Measurements from ENCODE around the gene ALDOB. TPM values are rescaled to one million over a fixed set of nuclear protein-coding genes. Genes with fewer than 3 reads are reported as not detected.

Gene ALDOB
- total RNA-seq, 2 donors from 2014 or later: 0.29 TPM; not detected in 1

DNA sequence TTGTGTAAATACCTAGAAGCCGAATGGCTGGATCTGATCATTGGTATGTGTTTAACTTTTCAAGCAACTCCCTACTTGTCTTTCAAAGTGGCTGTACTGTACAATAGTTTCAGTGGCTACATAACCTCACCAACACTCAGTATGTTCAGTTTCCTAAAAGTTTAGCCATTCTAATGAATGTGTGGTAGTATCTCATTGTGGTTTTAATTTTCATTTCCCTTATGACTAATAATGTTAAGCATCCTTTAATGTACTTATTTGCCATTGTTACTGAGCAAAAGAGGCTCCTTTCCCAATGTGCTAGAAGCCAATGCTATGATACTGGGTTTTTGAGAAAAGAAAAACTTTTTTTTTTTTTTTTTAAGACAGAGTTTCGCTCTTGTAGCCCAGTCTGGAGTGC, 27.8 kb upstream of the ALDOB start:
- Mint-ChIP-seq H3K9me3 (peaks cover 3% of the 10 kb centered on the region), H3K27ac (no peak overlapping the region), H3K36me3 (ENCODE audit: low read depth) (peaks cover 2% of the 10 kb centered on the region), H3K27me3 (ENCODE audit: insufficient read depth) (no peaks in the 10 kb centered on the region), H3K4me1 (peaks cover 39% of the 10 kb centered on the region), H3K4me3 (no peak overlapping the region)
- no peak for DNase-seq
- 100% methylated on average over 1 to 2 of the region's 2 CpGs for WGBS, 2 experiments (ENCODE audit: insufficient coverage in 1 of 2, insufficient read length in 1 of 2)
- TF ChIP-seq, protein P1, sequence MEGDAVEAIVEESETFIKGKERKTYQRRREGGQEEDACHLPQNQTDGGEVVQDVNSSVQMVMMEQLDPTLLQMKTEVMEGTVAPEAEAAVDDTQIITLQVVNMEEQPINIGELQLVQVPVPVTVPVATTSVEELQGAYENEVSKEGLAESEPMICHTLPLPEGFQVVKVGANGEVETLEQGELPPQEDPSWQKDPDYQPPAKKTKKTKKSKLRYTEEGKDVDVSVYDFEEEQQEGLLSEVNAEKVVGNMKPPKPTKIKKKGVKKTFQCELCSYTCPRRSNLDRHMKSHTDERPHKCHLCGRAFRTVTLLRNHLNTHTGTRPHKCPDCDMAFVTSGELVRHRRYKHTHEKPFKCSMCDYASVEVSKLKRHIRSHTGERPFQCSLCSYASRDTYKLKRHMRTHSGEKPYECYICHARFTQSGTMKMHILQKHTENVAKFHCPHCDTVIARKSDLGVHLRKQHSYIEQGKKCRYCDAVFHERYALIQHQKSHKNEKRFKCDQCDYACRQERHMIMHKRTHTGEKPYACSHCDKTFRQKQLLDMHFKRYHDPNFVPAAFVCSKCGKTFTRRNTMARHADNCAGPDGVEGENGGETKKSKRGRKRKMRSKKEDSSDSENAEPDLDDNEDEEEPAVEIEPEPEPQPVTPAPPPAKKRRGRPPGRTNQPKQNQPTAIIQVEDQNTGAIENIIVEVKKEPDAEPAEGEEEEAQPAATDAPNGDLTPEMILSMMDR (conservative IDR thresholded peaks at IDR 0.05): no peak
- H3K9me3 ChIP-seq (ENCODE audit: control insufficient read depth, low read length): no peaks in the 10 kb centered on the region
- H3K36me3 ChIP-seq (ENCODE audit: control insufficient read depth, insufficient read depth, low read length): no peaks in the 10 kb centered on the region
- no peak overlapping the region for H3K4me3 ChIP-seq (ENCODE audit: low read length)
- peaks cover 3% of the 10 kb centered on the region for H3K4me1 ChIP-seq (ENCODE audit: control insufficient read depth, insufficient read depth, low read length)
- H3K27ac ChIP-seq (ENCODE audit: low read depth, low read length): no peak overlapping the region
- no peak overlapping the region for H3K9ac ChIP-seq (ENCODE audit: extremely low read depth, low read length, poor library complexity, severe bottlenecking)
- H3K27me3 ChIP-seq (ENCODE audit: control insufficient read depth, insufficient read depth, low read length, poor library complexity, severe bottlenecking): no peaks in the 10 kb centered on the region

DNA sequence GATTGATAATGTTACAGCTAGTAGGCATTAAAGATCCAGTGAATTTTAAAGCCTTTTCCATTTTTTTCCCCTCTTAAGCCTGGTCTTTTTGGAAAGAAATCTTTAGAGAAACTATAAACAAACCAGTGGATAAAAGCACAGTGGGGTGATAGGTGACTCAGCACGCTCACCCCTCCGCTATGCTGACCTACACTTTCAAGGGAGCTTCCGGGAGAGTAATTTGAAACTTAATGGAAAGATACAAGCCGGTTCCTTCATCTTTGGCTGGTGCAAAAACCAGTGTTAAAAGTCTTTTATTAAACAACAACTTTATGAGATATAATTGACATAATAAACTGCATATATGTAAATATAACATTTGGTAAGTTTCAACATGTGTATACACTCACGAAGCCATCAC, 27.0 kb upstream of the ALDOB start:
- TF ChIP-seq, protein P1 (conservative IDR thresholded peaks at IDR 0.05): no peak
- Mint-ChIP-seq H3K9me3 (peaks cover 3% of the 10 kb centered on the region), H3K27me3 (ENCODE audit: insufficient read depth) (no peaks in the 10 kb centered on the region), H3K4me1 (peaks cover 36% of the 10 kb centered on the region), H3K36me3 (ENCODE audit: low read depth) (peaks cover 2% of the 10 kb centered on the region), H3K27ac (peak overlapping the region; percentile 67), H3K4me3 (no peak overlapping the region)
- 50 to 59% methylated on average over 1 to 5 of the region's 5 CpGs for WGBS, 2 experiments (ENCODE audit: insufficient coverage in 1 of 2, insufficient read length in 1 of 2)
- peaks cover 3% of the 10 kb centered on the region for H3K4me1 ChIP-seq (ENCODE audit: control insufficient read depth, insufficient read depth, low read length)
- DNase-seq: peak; percentile 67
- H3K9ac ChIP-seq (ENCODE audit: extremely low read depth, low read length, poor library complexity, severe bottlenecking): no peak overlapping the region
- H3K9me3 ChIP-seq (ENCODE audit: control insufficient read depth, low read length): no peaks in the 10 kb centered on the region
- H3K27ac ChIP-seq (ENCODE audit: low read depth, low read length): no peak overlapping the region
- no peaks in the 10 kb centered on the region for H3K27me3 ChIP-seq (ENCODE audit: control insufficient read depth, insufficient read depth, low read length, poor library complexity, severe bottlenecking)
- H3K4me3 ChIP-seq (ENCODE audit: low read length): no peak overlapping the region
- no peaks in the 10 kb centered on the region for H3K36me3 ChIP-seq (ENCODE audit: control insufficient read depth, insufficient read depth, low read length)

- Histone ChIP-seq H3K9ac (ENCODE audit: extremely low read depth, low read length, poor library complexity, severe bottlenecking) (no peak overlapping the region), H3K36me3 (ENCODE audit: control insufficient read depth, insufficient read depth, low read length) (no peaks in the 10 kb centered on the region), H3K4me3 (ENCODE audit: low read length) (no peak overlapping the region), H3K27ac (ENCODE audit: low read depth, low read length) (no peak overlapping the region), H3K27me3 (ENCODE audit: control insufficient read depth, insufficient read depth, low read length, poor library complexity, severe bottlenecking) (no peaks in the 10 kb centered on the region), H3K4me1 (ENCODE audit: control insufficient read depth, insufficient read depth, low read length) (peaks cover 3% of the 10 kb centered on the region), H3K9me3 (ENCODE audit: control insufficient read depth, low read length) (no peaks in the 10 kb centered on the region)
- DNase-seq: no peak
- peaks cover 2% of the 10 kb centered on the region for H3K36me3 Mint-ChIP-seq (ENCODE audit: low read depth)
- no peak overlapping the region for H3K4me3 Mint-ChIP-seq
- peak overlapping the region; percentile 41 for H3K27ac Mint-ChIP-seq
- TF ChIP-seq, protein P1 (conservative IDR thresholded peaks at IDR 0.05): no peak
- H3K27me3 Mint-ChIP-seq (ENCODE audit: insufficient read depth): no peaks in the 10 kb centered on the region
- H3K4me1 Mint-ChIP-seq: peaks cover 40% of the 10 kb centered on the region
- WGBS, 2 experiments (ENCODE audit: insufficient coverage in 1 of 2, insufficient read length in 1 of 2): 28 to 51% methylated on average over 4 of the region's 4 CpGs
- peaks cover 3% of the 10 kb centered on the region for H3K9me3 Mint-ChIP-seq
Measured at GRCh38 chr9:101460965-101461364, 25.4 kb upstream of the ALDOB start.

All from endodermal cell (in vitro differentiated cells).